HCT116 (cell line): ENCODE results near the gene ADGRE3. TPM values are rescaled to one million over a fixed set of nuclear protein-coding genes. Genes with fewer than 3 reads are reported as not detected.

Source experiments
- ATAC-seq: fragments of 200-7000 bp; cut with Tn5 transposase; 2 replicates; pipeline ENCODE4 v1.9.1; 2020; ENCODE audit warnings: mild to moderate bottlenecking, moderate library complexity
- BruUV-seq: library from RNA; stranded (reverse); fragments of 400-500 nt; replicated peaks from 2 replicates; lab custom pipeline; 2021; lab: Mats Ljungman, UMichigan
- CTCF ChIA-PET: fragments of 300-600 bp; sonication (Branson Sonifier 250); formaldehyde crosslinking; loops from one replicate; lab custom pipeline; 2021; ENCODE audit warnings: antibody characterized with exemption; lab: Charles Lee
- POLR2A ChIA-PET: fragments of 300-600, 350-600 bp; sonication (Branson Sonifier 250); formaldehyde crosslinking; loops from one replicate; lab custom pipeline; 2021; ENCODE audit warnings: antibody characterized with exemption; lab: Charles Lee
- RAD21 ChIA-PET, 2 experiments: fragments of 300-600 bp; sonication (Branson Sonifier 250); formaldehyde crosslinking; loops; one replicate each; lab custom pipeline; 2023; ENCODE audit warnings: low total read pairs in 2 of 2; ENCODE audit not compliant: uncharacterized antibody in 2 of 2, unreplicated experiment in 2 of 2, low non-redundant PET in 1 of 2; lab: Charles Lee
- DNase-seq: peaks from one replicate; pipeline ENCODE4 v3.0.0-alpha.2; 2010; ENCODE audit warnings: low read depth, low spot score
- H2AFZ ChIP-seq: fragments of 200-600 bp; shearing (Covaris generic), sonication (generic); 2 replicates; pipeline ENCODE4 v1.6.1; 2017; ENCODE audit warnings: low read depth, mixed run types, mixed read lengths, antibody characterized with exemption, low read length; ENCODE audit not compliant: poor library complexity, severe bottlenecking
- H3K27ac ChIP-seq: 2 replicates; pipeline ENCODE4 v1.5.1; 2012; ENCODE audit warnings: low read depth, low read length
- H3K27me3 ChIP-seq: fragments of 200-600 bp; sonication (generic); 2 replicates; pipeline ENCODE4 v1.6.1; 2016; ENCODE audit warnings: mixed run types, low read length, mixed read lengths; ENCODE audit not compliant: insufficient read depth
- H3K36me3 ChIP-seq, 2 experiments: fragments of 200-500 bp in 1 of 2; fragments of 200-600 bp in 1 of 2; sonication (Bioruptor generic) in 1 of 2; sonication (generic) in 1 of 2; 2 replicates each; pipeline versions ENCODE4 v1.5.1 to v1.6.1; 2014 to 2016; ENCODE audit warnings: low read length in 2 of 2, inconsistent platforms in 1 of 2, mixed read lengths in 1 of 2, mixed run types in 1 of 2; ENCODE audit not compliant: insufficient read depth in 2 of 2, control insufficient read depth in 1 of 2
- H3K4me1 ChIP-seq, 2 experiments: fragments of 200-600 bp in 1 of 2; sonication (generic) in 1 of 2; 2 replicates each; pipeline versions ENCODE4 v1.5.1 to v1.6.1; 2012 to 2017; ENCODE audit warnings: low read length in 2 of 2, inconsistent platforms in 1 of 2, mild to moderate bottlenecking in 1 of 2, mixed read lengths in 1 of 2, mixed run types in 1 of 2, moderate library complexity in 1 of 2; ENCODE audit not compliant: insufficient read depth in 2 of 2, control insufficient read depth in 1 of 2
- H3K4me2 ChIP-seq: fragments of 200-600 bp; sonication (generic); 2 replicates; pipeline ENCODE4 v1.6.1; 2017; ENCODE audit warnings: mixed run types, low read length, mixed read lengths
- H3K4me3 ChIP-seq, 2 experiments: fragments of 200-600 bp in 1 of 2; sonication (generic) in 1 of 2; replicated peaks in 1 of 2; 2 replicates each; pipeline ENCODE4 v1.5.1; 2011 to 2016; ENCODE audit warnings: low read length in 2 of 2, control low read depth in 1 of 2, low read depth in 1 of 2, mild to moderate bottlenecking in 1 of 2, mixed read lengths in 1 of 2, mixed run types in 1 of 2
- H3K79me2 ChIP-seq: fragments of 200-600 bp; sonication (generic); 2 replicates; pipeline ENCODE4 v1.6.1; 2017; ENCODE audit warnings: mild to moderate bottlenecking, mixed run types, low read length, moderate library complexity, mixed read lengths; ENCODE audit not compliant: insufficient read depth
- H3K9ac ChIP-seq: fragments of 200-600 bp; sonication (generic); 2 replicates; pipeline ENCODE4 v1.6.1; 2016; ENCODE audit warnings: low read length, mixed read lengths
- H3K9me2 ChIP-seq: fragments of 200-600 bp; sonication (generic), shearing (Covaris generic); 2 replicates; pipeline ENCODE4 v1.6.1; 2017; ENCODE audit warnings: mixed run types, mild to moderate bottlenecking, moderate library complexity; ENCODE audit not compliant: insufficient read depth
- H3K9me3 ChIP-seq, 2 experiments: fragments of 200-500 bp in 1 of 2; fragments of 200-600 bp in 1 of 2; sonication (Bioruptor generic) in 1 of 2; sonication (generic) in 1 of 2; 2 replicates each; pipeline ENCODE4 v1.6.1; 2014 to 2017; ENCODE audit warnings: low read length in 2 of 2, mixed read lengths in 2 of 2, inconsistent platforms in 1 of 2, low read depth in 1 of 2, mild to moderate bottlenecking in 1 of 2, mixed run types in 1 of 2, moderate library complexity in 1 of 2; ENCODE audit not compliant: control insufficient read depth in 1 of 2, insufficient read depth in 1 of 2
- H4K20me1 ChIP-seq: fragments of 200-600 bp; sonication (generic), shearing (Covaris generic); 2 replicates; pipeline ENCODE4 v1.6.1; 2017; ENCODE audit warnings: mixed run types, mild to moderate bottlenecking, moderate library complexity; ENCODE audit not compliant: insufficient read depth
- CBX3 ChIP-seq: IDR thresholded peaks from 2 replicates; pipeline ENCODE4 v1.6.1; 2012; ENCODE audit warnings: low read depth
- EGR1 ChIP-seq: IDR thresholded peaks from 2 replicates; pipeline ENCODE4 v1.6.1; 2012; ENCODE audit warnings: low read depth
- EZH2phosphoT487 ChIP-seq: fragments of 200-600 bp; IDR thresholded peaks from 2 replicates; pipeline ENCODE4 v1.6.1; 2018; ENCODE audit warnings: antibody characterized with exemption, borderline replicate concordance
- JUND ChIP-seq: IDR thresholded peaks from 2 replicates; pipeline ENCODE4 v1.6.1; 2012
- POLR2AphosphoS5 ChIP-seq: IDR thresholded peaks from 2 replicates; pipeline ENCODE4 v1.6.1; 2011; ENCODE audit warnings: mild to moderate bottlenecking, low read depth, low read length, moderate library complexity
- RAD21 ChIP-seq: IDR thresholded peaks from 2 replicates; pipeline ENCODE4 v1.6.1; 2012; ENCODE audit warnings: low read depth, mild to moderate bottlenecking
- REST ChIP-seq: IDR thresholded peaks from 2 replicates; pipeline ENCODE4 v1.6.1; 2012; ENCODE audit warnings: low read depth
- SIN3A ChIP-seq: IDR thresholded peaks from 2 replicates; pipeline ENCODE4 v1.6.1; 2012; ENCODE audit warnings: low read depth
- SRF ChIP-seq: IDR thresholded peaks from 2 replicates; pipeline ENCODE4 v1.6.1; 2012; ENCODE audit warnings: low read depth
- ZFX ChIP-seq: fragments of 450-650 bp; IDR thresholded peaks from 2 replicates; pipeline ENCODE4 v1.6.1; 2017
- ZNF274 ChIP-seq: fragments of 200-500 bp; sonication (Bioruptor generic); IDR thresholded peaks from 2 replicates; pipeline ENCODE4 v1.6.1; 2014; ENCODE audit warnings: mild to moderate bottlenecking, low read depth, low read length, inconsistent platforms
- intact Hi-C: fragments of 100-400 bp; cut with micrococcal nuclease; formaldehyde crosslinking; loops from 2 replicates; pipeline ENCODE4 v1.10.0; 2022
- total RNA-seq: library from RNA; stranded (reverse); gene quantifications from one replicate; pipeline ENCODE4 v1.2.1, GENCODE V29; 2021; ENCODE audit not compliant: unreplicated experiment
- TF ChIP-seq, protein P1 (sequence below): IDR thresholded peaks from 2 replicates; pipeline ENCODE4 v1.6.1; 2011; ENCODE audit warnings: mild to moderate bottlenecking, low read length, moderate library complexity; ENCODE audit not compliant: insufficient replicate concordance; ENCODE audit errors: extremely low read depth
- TF ChIP-seq, protein P2 (sequence below), 3 experiments: fragments of 200-600 bp in 1 of 3; sonication (generic) in 1 of 3; IDR thresholded peaks in 2 of 3; conservative IDR thresholded peaks in 1 of 3; 2 replicates each; pipeline ENCODE4 v1.5.1; 2012 to 2017; ENCODE audit warnings: low read depth in 2 of 3, low read length in 2 of 3, antibody characterized with exemption in 1 of 3, borderline replicate concordance in 1 of 3, control low read depth in 1 of 3, mild to moderate bottlenecking in 1 of 3, mixed read lengths in 1 of 3, mixed run types in 1 of 3, moderate library complexity in 1 of 3; ENCODE audit not compliant: insufficient read depth in 1 of 3
- TF ChIP-seq, protein P3 (sequence below): IDR thresholded peaks from 2 replicates; pipeline ENCODE4 v1.6.1; 2012

Gene ADGRE3
- total RNA-seq, 1 experiment from 2014 or later: not detected

DNA sequence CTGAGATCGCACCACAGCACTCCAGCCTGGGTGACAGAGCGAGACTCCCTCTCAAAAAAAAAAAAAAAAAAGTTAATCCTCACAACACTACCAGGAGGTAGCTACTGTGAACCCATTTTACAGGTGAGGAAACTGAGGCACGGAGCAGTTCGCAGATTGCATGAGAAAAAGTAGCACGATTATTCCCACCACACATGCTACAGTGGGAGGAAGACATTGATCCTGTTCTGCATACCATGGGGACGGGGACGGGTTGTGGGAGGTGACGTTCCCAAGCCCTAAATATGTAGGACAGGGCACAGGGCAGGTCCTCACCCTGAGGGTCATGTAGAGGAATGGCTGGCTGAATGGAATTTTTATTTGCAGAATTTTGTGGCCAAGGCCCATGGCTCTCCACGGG is 68.0 kb downstream of the ADGRE3 start (continued):
- TF ChIP-seq POLR2AphosphoS5 (no peak), REST (no peak), SIN3A (no peak)

- Histone ChIP-seq H3K27me3 (no peaks in the 10 kb centered on the region), H3K79me2 (no peaks in the 10 kb centered on the region), H3K4me1 (no peaks in the 10 kb centered on the region), H2AFZ (no peak overlapping the region), H4K20me1 (no peaks in the 10 kb centered on the region), H3K4me3 (no peak overlapping the region), H3K4me2 (no peak overlapping the region), H3K36me3 (no peaks in the 10 kb centered on the region), H3K9ac (no peak overlapping the region), H3K9me2 (no peaks in the 10 kb centered on the region), H3K27ac (no peak overlapping the region), H3K9me3 (no peaks in the 10 kb centered on the region)
- intact Hi-C loops: no loop called here
- DNase-seq (no peak), ATAC-seq (no peak)
- ChIA-PET RAD21 (no interaction called here), CTCF (no interaction called here), POLR2A (no interaction called here)
- BruUV-seq: no TSS peak
- TF ChIP-seq REST (no peak), EZH2phosphoT487 (no peak), SIN3A (no peak), EGR1 (no peak), JUND (no peak), SRF (no peak), ZFX (no peak), CBX3 (no peak), ZNF274 (no peak), RAD21 (no peak)
- TF ChIP-seq, protein P1, sequence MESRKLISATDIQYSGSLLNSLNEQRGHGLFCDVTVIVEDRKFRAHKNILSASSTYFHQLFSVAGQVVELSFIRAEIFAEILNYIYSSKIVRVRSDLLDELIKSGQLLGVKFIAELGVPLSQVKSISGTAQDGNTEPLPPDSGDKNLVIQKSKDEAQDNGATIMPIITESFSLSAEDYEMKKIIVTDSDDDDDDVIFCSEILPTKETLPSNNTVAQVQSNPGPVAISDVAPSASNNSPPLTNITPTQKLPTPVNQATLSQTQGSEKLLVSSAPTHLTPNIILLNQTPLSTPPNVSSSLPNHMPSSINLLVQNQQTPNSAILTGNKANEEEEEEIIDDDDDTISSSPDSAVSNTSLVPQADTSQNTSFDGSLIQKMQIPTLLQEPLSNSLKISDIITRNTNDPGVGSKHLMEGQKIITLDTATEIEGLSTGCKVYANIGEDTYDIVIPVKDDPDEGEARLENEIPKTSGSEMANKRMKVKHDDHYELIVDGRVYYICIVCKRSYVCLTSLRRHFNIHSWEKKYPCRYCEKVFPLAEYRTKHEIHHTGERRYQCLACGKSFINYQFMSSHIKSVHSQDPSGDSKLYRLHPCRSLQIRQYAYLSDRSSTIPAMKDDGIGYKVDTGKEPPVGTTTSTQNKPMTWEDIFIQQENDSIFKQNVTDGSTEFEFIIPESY: no peak
- TF ChIP-seq, protein P2, sequence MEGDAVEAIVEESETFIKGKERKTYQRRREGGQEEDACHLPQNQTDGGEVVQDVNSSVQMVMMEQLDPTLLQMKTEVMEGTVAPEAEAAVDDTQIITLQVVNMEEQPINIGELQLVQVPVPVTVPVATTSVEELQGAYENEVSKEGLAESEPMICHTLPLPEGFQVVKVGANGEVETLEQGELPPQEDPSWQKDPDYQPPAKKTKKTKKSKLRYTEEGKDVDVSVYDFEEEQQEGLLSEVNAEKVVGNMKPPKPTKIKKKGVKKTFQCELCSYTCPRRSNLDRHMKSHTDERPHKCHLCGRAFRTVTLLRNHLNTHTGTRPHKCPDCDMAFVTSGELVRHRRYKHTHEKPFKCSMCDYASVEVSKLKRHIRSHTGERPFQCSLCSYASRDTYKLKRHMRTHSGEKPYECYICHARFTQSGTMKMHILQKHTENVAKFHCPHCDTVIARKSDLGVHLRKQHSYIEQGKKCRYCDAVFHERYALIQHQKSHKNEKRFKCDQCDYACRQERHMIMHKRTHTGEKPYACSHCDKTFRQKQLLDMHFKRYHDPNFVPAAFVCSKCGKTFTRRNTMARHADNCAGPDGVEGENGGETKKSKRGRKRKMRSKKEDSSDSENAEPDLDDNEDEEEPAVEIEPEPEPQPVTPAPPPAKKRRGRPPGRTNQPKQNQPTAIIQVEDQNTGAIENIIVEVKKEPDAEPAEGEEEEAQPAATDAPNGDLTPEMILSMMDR (IDR thresholded peaks at IDR 0.05 in 2 of 3, conservative IDR thresholded peaks at IDR 0.05 in 1 of 3; ENCODE audit: borderline replicate concordance in 1 of 3, insufficient read depth in 1 of 3, low read depth in 2 of 3, low read length in 2 of 3): no peak
- TF ChIP-seq, protein P3, sequence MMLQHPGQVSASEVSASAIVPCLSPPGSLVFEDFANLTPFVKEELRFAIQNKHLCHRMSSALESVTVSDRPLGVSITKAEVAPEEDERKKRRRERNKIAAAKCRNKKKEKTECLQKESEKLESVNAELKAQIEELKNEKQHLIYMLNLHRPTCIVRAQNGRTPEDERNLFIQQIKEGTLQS: no peak
Measured at GRCh38 chr19:14603990-14604387, 70.7 kb downstream of the ADGRE3 start.
